ENCODE data around the gene TSSK6.

Gene TSSK6

GRCh38 chr19:19550485-19550929, 35.2 kb upstream of the TSSK6 start:
- CTCF ChIA-PET = interaction anchor here (1.2 to 1.9 kb wide), 3 partner anchors 9 to 18 kb away, joined by 3 to 5 read pairs (median 4); no protein-coding TSS in a partner anchor
- H3K4me1 ChIP-seq (ENCODE audit: control extremely low read depth in 1 of 4, control insufficient read depth in 4 of 4, insufficient read depth in 4 of 4, low read length in 3 of 4) = no peaks in the 10 kb centered on the region
- no peak overlapping the region for H3K4me3 ChIP-seq (ENCODE audit: control insufficient read depth in 1 of 7, extremely low read depth in 1 of 7, insufficient read depth in 4 of 7, low read depth in 2 of 7, low read length in 6 of 7)
- POLR2A ChIA-PET = no interaction called here
- H3K36me3 ChIP-seq (ENCODE audit: control insufficient read depth in 4 of 4, insufficient read depth in 4 of 4, low read length in 3 of 4) = no peaks in the 10 kb centered on the region
- H3K9me3 ChIP-seq (ENCODE audit: control extremely low read depth in 1 of 5, control insufficient read depth in 4 of 5, insufficient read depth in 2 of 5, low read depth in 1 of 5, low read length in 4 of 5) = no peaks in the 10 kb centered on the region
- DNase-seq = no peak
- WGBS (ENCODE audit: insufficient coverage) = 82% methylated on average over 8 of the region's 8 CpGs
- no peak overlapping the region for H3K27ac ChIP-seq (ENCODE audit: insufficient read depth in 1 of 2, low read depth in 1 of 2, low read length in 2 of 2, poor library complexity in 1 of 2, severe bottlenecking in 2 of 2)
- H3K27me3 ChIP-seq (replicated peaks in 2 of 5; ENCODE audit: control insufficient read depth in 4 of 5, insufficient read depth in 5 of 5, low read length in 4 of 5) = peaks cover 0 to 6% (median 0%) of the 10 kb centered on the region in 5 experiments

- CTCF ChIA-PET = interaction anchor here (1.2 to 1.9 kb wide), 3 partner anchors 9 to 18 kb away, joined by 3 to 5 read pairs (median 4); no protein-coding TSS in a partner anchor
- H3K9me3 ChIP-seq (ENCODE audit: control extremely low read depth in 1 of 5, control insufficient read depth in 4 of 5, insufficient read depth in 2 of 5, low read depth in 1 of 5, low read length in 4 of 5) = peaks cover 0 to 3% (median 0%) of the 10 kb centered on the region in 5 experiments
Observed at GRCh38 chr19:19549804-19550464, 34.6 kb upstream of the TSSK6 start.

GRCh38 chr19:19548915-19549759, 33.8 kb upstream of the TSSK6 start:
- ChIA-PET POLR2A (no interaction called here), CTCF (interaction anchor here (1.7 to 1.9 kb wide), 2 partner anchors 12 to 17 kb away, joined by 4 to 5 read pairs; no protein-coding TSS in a partner anchor)
- H3K4me3 ChIP-seq (ENCODE audit: control insufficient read depth in 1 of 7, extremely low read depth in 1 of 7, insufficient read depth in 4 of 7, low read depth in 2 of 7, low read length in 6 of 7) = no peak overlapping the region
- 73% methylated on average over 8 of the region's 13 CpGs for WGBS (ENCODE audit: insufficient coverage)
- DNase-seq = no peak
- no peaks in the 10 kb centered on the region for H3K36me3 ChIP-seq (ENCODE audit: control insufficient read depth in 4 of 4, insufficient read depth in 4 of 4, low read length in 3 of 4)
- peaks cover 0 to 11% (median 0%) of the 10 kb centered on the region in 5 experiments for H3K27me3 ChIP-seq (replicated peaks in 2 of 5; ENCODE audit: control insufficient read depth in 4 of 5, insufficient read depth in 5 of 5, low read length in 4 of 5)
- H3K9me3 ChIP-seq (ENCODE audit: control extremely low read depth in 1 of 5, control insufficient read depth in 4 of 5, insufficient read depth in 2 of 5, low read depth in 1 of 5, low read length in 4 of 5) = peaks cover 0 to 5% (median 0%) of the 10 kb centered on the region in 5 experiments
- no peak overlapping the region for H3K27ac ChIP-seq (ENCODE audit: insufficient read depth in 1 of 2, low read depth in 1 of 2, low read length in 2 of 2, poor library complexity in 1 of 2, severe bottlenecking in 2 of 2)
- H3K4me1 ChIP-seq (ENCODE audit: control extremely low read depth in 1 of 4, control insufficient read depth in 4 of 4, insufficient read depth in 4 of 4, low read length in 3 of 4) = no peaks in the 10 kb centered on the region

More at GRCh38 chr19:19549804-19550464, 34.6 kb upstream of the TSSK6 start:
- no peak for DNase-seq
- Histone ChIP-seq H3K36me3 (ENCODE audit: control insufficient read depth in 4 of 4, insufficient read depth in 4 of 4, low read length in 3 of 4) (no peaks in the 10 kb centered on the region), H3K27me3 (replicated peaks in 2 of 5; ENCODE audit: control insufficient read depth in 4 of 5, insufficient read depth in 5 of 5, low read length in 4 of 5) (peaks cover 0 to 6% (median 0%) of the 10 kb centered on the region in 5 experiments), H3K4me3 (ENCODE audit: control insufficient read depth in 1 of 7, extremely low read depth in 1 of 7, insufficient read depth in 4 of 7, low read depth in 2 of 7, low read length in 6 of 7) (no peak overlapping the region), H3K4me1 (ENCODE audit: control extremely low read depth in 1 of 4, control insufficient read depth in 4 of 4, insufficient read depth in 4 of 4, low read length in 3 of 4) (no peaks in the 10 kb centered on the region), H3K27ac (ENCODE audit: insufficient read depth in 1 of 2, low read depth in 1 of 2, low read length in 2 of 2, poor library complexity in 1 of 2, severe bottlenecking in 2 of 2) (no peak overlapping the region)
- POLR2A ChIA-PET = no interaction called here
- WGBS (ENCODE audit: insufficient coverage) = 87% methylated on average over 21 of the region's 23 CpGs

- Histone ChIP-seq H3K27ac (ENCODE audit: insufficient read depth in 1 of 2, low read depth in 1 of 2, low read length in 2 of 2, poor library complexity in 1 of 2, severe bottlenecking in 2 of 2) (no peak overlapping the region), H3K4me3 (ENCODE audit: control insufficient read depth in 1 of 7, extremely low read depth in 1 of 7, insufficient read depth in 4 of 7, low read depth in 2 of 7, low read length in 6 of 7) (no peak overlapping the region), H3K9me3 (ENCODE audit: control extremely low read depth in 1 of 5, control insufficient read depth in 4 of 5, insufficient read depth in 2 of 5, low read depth in 1 of 5, low read length in 4 of 5) (peaks cover 0 to 5% (median 0%) of the 10 kb centered on the region in 5 experiments), H3K4me1 (ENCODE audit: control extremely low read depth in 1 of 4, control insufficient read depth in 4 of 4, insufficient read depth in 4 of 4, low read length in 3 of 4) (no peaks in the 10 kb centered on the region), H3K36me3 (ENCODE audit: control insufficient read depth in 4 of 4, insufficient read depth in 4 of 4, low read length in 3 of 4) (no peaks in the 10 kb centered on the region), H3K27me3 (replicated peaks in 2 of 5; ENCODE audit: control insufficient read depth in 4 of 5, insufficient read depth in 5 of 5, low read length in 4 of 5) (peaks cover 0 to 23% (median under 1%) of the 10 kb centered on the region in 5 experiments)
- no peak for DNase-seq
- POLR2A ChIA-PET = no interaction called here
- WGBS (ENCODE audit: insufficient coverage) = 70% methylated on average over 11 of the region's 15 CpGs
- CTCF ChIA-PET = interaction anchor here (1.0 to 2.1 kb wide), 6 partner anchors 8 to 411 kb away, joined by 3 to 5 read pairs (median 4); partner anchors contain the start of gene GMIP
Observed at GRCh38 chr19:19547674-19548336, 32.5 kb upstream of the TSSK6 start.

GRCh38 chr19:19546751-19547162, 31.4 kb upstream of the TSSK6 start:
- H3K9me3 ChIP-seq (ENCODE audit: control extremely low read depth in 1 of 5, control insufficient read depth in 4 of 5, insufficient read depth in 2 of 5, low read depth in 1 of 5, low read length in 4 of 5) = peaks cover 0 to 5% (median 0%) of the 10 kb centered on the region in 5 experiments
- DNase-seq = no peak
- H3K4me3 ChIP-seq (ENCODE audit: control insufficient read depth in 1 of 7, extremely low read depth in 1 of 7, insufficient read depth in 4 of 7, low read depth in 2 of 7, low read length in 6 of 7) = no peak overlapping the region
- WGBS (ENCODE audit: insufficient coverage) = 89% methylated on average over 14 of the region's 19 CpGs
- no peaks in the 10 kb centered on the region for H3K36me3 ChIP-seq (ENCODE audit: control insufficient read depth in 4 of 4, insufficient read depth in 4 of 4, low read length in 3 of 4)
- peaks cover 0 to 29% (median 2%) of the 10 kb centered on the region in 5 experiments for H3K27me3 ChIP-seq (replicated peaks in 2 of 5; ENCODE audit: control insufficient read depth in 4 of 5, insufficient read depth in 5 of 5, low read length in 4 of 5)
- peaks cover 0 to 5% (median 0%) of the 10 kb centered on the region in 4 experiments for H3K4me1 ChIP-seq (ENCODE audit: control extremely low read depth in 1 of 4, control insufficient read depth in 4 of 4, insufficient read depth in 4 of 4, low read length in 3 of 4)
- POLR2A ChIA-PET = no interaction called here
- CTCF ChIA-PET = interaction anchor here (1.2 to 2.1 kb wide), 4 partner anchors 9 to 97 kb away, joined by 4 to 5 read pairs (median 4); partner anchors contain the start of gene GMIP
- no peak overlapping the region for H3K27ac ChIP-seq (ENCODE audit: insufficient read depth in 1 of 2, low read depth in 1 of 2, low read length in 2 of 2, poor library complexity in 1 of 2, severe bottlenecking in 2 of 2)

- Histone ChIP-seq H3K4me3 (ENCODE audit: control insufficient read depth in 1 of 7, extremely low read depth in 1 of 7, insufficient read depth in 4 of 7, low read depth in 2 of 7, low read length in 6 of 7) (no peak overlapping the region), H3K9me3 (ENCODE audit: control extremely low read depth in 1 of 5, control insufficient read depth in 4 of 5, insufficient read depth in 2 of 5, low read depth in 1 of 5, low read length in 4 of 5) (peaks cover 0 to 5% (median 0%) of the 10 kb centered on the region in 5 experiments), H3K36me3 (ENCODE audit: control insufficient read depth in 4 of 4, insufficient read depth in 4 of 4, low read length in 3 of 4) (no peaks in the 10 kb centered on the region), H3K27me3 (replicated peaks in 2 of 5; ENCODE audit: control insufficient read depth in 4 of 5, insufficient read depth in 5 of 5, low read length in 4 of 5) (peaks cover 0 to 39% (median 7%) of the 10 kb centered on the region in 5 experiments), H3K4me1 (ENCODE audit: control extremely low read depth in 1 of 4, control insufficient read depth in 4 of 4, insufficient read depth in 4 of 4, low read length in 3 of 4) (peaks cover 0 to 15% (median 7%) of the 10 kb centered on the region in 4 experiments), H3K27ac (ENCODE audit: insufficient read depth in 1 of 2, low read depth in 1 of 2, low read length in 2 of 2, poor library complexity in 1 of 2, severe bottlenecking in 2 of 2) (no peak overlapping the region)
- DNase-seq = no peak
- POLR2A ChIA-PET = no interaction called here
- WGBS (ENCODE audit: insufficient coverage) = 96% methylated on average over 21 of the region's 23 CpGs
- CTCF ChIA-PET = no interaction called here
Observed at GRCh38 chr19:19545707-19546106, 30.4 kb upstream of the TSSK6 start.

Data from common myeloid progenitor, CD34-positive (primary cell).